ENCODE results near the gene STON2. TPM values are rescaled to one million over a fixed set of nuclear protein-coding genes. Genes with fewer than 3 reads are reported as not detected.

Gene STON2
- total and polyA plus RNA-seq, 9 donors, result 4.8 to 28.7 (median 17.3) TPM

- no peak for DNase-seq
- Histone ChIP-seq H3K27me3 (no peaks in the 10 kb centered on the region), H3K4me3 (no peak overlapping the region), H3K4me1 (ENCODE audit: insufficient read depth) (no peaks in the 10 kb centered on the region), H3K36me3 (no peaks in the 10 kb centered on the region), H3K27ac (no peak overlapping the region), H3K9me3 (no peaks in the 10 kb centered on the region)
- intact Hi-C loops (cut with DNase I), result no loop called here
- TF ChIP-seq POLR2A (IDR thresholded peaks at IDR 0.05), result no peak
- no peak for TF ChIP-seq EP300 (IDR thresholded peaks at IDR 0.05)
- no peak for TF ChIP-seq CTCF (IDR thresholded peaks at IDR 0.05)
- 76 to 83% (median 78%) methylated on average over 11 of the region's 11 CpGs for WGBS, 3 donors
Measured at GRCh38 chr14:81324011-81324410, 76.1 kb downstream of the STON2 start.

GRCh38 chr14:81323093-81323492, 77.0 kb downstream of the STON2 start:
- intact Hi-C loops (cut with DNase I), result no loop called here
- 64 to 71% (median 65%) methylated on average over 2 of the region's 2 CpGs for WGBS, 3 donors
- no peak for TF ChIP-seq POLR2A (IDR thresholded peaks at IDR 0.05)
- Histone ChIP-seq H3K27me3 (no peaks in the 10 kb centered on the region), H3K4me1 (ENCODE audit: insufficient read depth) (no peaks in the 10 kb centered on the region), H3K36me3 (no peaks in the 10 kb centered on the region), H3K27ac (no peak overlapping the region), H3K4me3 (no peak overlapping the region), H3K9me3 (no peaks in the 10 kb centered on the region)
- DNase-seq, result no peak

- no peak overlapping the region for H3K4me3 ChIP-seq
- H3K36me3 ChIP-seq, result no peaks in the 10 kb centered on the region
- no peak for TF ChIP-seq EP300 (IDR thresholded peaks at IDR 0.05)
- no peak for TF ChIP-seq CTCF (IDR thresholded peaks at IDR 0.05)
- TF ChIP-seq POLR2A (IDR thresholded peaks at IDR 0.05), result no peak
- no peaks in the 10 kb centered on the region for H3K9me3 ChIP-seq
- intact Hi-C loops (cut with DNase I), result loop anchor here in 1 of 4 donors (5.0 kb wide), 1 partner anchor 297 kb away; no protein-coding TSS in a partner anchor
- DNase-seq, result no peak
- H3K4me1 ChIP-seq (ENCODE audit: insufficient read depth), result no peaks in the 10 kb centered on the region
- WGBS, 3 donors, result 94 to 95% (median 95%) methylated on average over 3 of the region's 3 CpGs
- H3K27me3 ChIP-seq, result no peaks in the 10 kb centered on the region
- H3K27ac ChIP-seq, result no peak overlapping the region
Measured at GRCh38 chr14:81319946-81320345, 80.2 kb downstream of the STON2 start.

- Histone ChIP-seq H3K4me3 (no peak overlapping the region), H3K4me1 (ENCODE audit: insufficient read depth) (no peaks in the 10 kb centered on the region), H3K9me3 (no peaks in the 10 kb centered on the region), H3K36me3 (no peaks in the 10 kb centered on the region), H3K27ac (no peak overlapping the region), H3K27me3 (no peaks in the 10 kb centered on the region)
- 98 to 99% (median 99%) methylated on average over 2 of the region's 2 CpGs for WGBS, 3 donors
- intact Hi-C loops (cut with DNase I), result loop anchor here in 1 of 4 donors (5.0 kb wide), 1 partner anchor 298 kb away; no protein-coding TSS in a partner anchor
- no peak for TF ChIP-seq CTCF (IDR thresholded peaks at IDR 0.05)
- TF ChIP-seq POLR2A (IDR thresholded peaks at IDR 0.05), result no peak
- TF ChIP-seq EP300 (IDR thresholded peaks at IDR 0.05), result no peak
- no peak for DNase-seq
Measured at GRCh38 chr14:81319314-81319713, 80.8 kb downstream of the STON2 start.

GRCh38 chr14:81315341-81315740, 84.8 kb downstream of the STON2 start:
- Histone ChIP-seq H3K4me3 (no peak overlapping the region), H3K36me3 (no peaks in the 10 kb centered on the region), H3K27ac (no peak overlapping the region), H3K4me1 (ENCODE audit: insufficient read depth) (peaks cover 5% of the 10 kb centered on the region), H3K9me3 (no peaks in the 10 kb centered on the region), H3K27me3 (no peaks in the 10 kb centered on the region)
- WGBS, 3 donors, result 13 to 17% (median 15%) methylated on average over 5 of the region's 5 CpGs
- intact Hi-C loops (cut with DNase I), result loop anchor here in 1 of 4 donors (5.0 kb wide), 1 partner anchor 302 kb away; no protein-coding TSS in a partner anchor
- DNase-seq, result no peak
- TF ChIP-seq EP300 (IDR thresholded peaks at IDR 0.05) (no peak), POLR2A (IDR thresholded peaks at IDR 0.05) (no peak), CTCF (IDR thresholded peaks at IDR 0.05) (no peak)

Measured in ovary (tissue), 9 donors.